NT2/D1 (cell line): ENCODE measurements around the gene ZNF548.

ENCODE experiments used
- YY1 ChIP-seq: IDR thresholded peaks from 2 replicates; pipeline ENCODE4 v1.6.1; 2011; ENCODE audit not compliant: insufficient read length, insufficient read depth
- ZNF274 ChIP-seq: IDR thresholded peaks from 2 replicates; pipeline ENCODE4 v1.6.1; 2011; ENCODE audit warnings: mild to moderate bottlenecking, low read depth, low read length

- no peak for TF ChIP-seq YY1
- no peak for TF ChIP-seq ZNF274
These were observed 47.1 kb upstream of the ZNF548 start for GRCh38 chr19:57342582-57342981.
